Skeletal muscle satellite cell (primary cell): ENCODE results near the gene FAM3D. TPM values are rescaled to one million over a fixed set of nuclear protein-coding genes. Genes with fewer than 3 reads are reported as not detected.
"Not testable (repeated sequence)": the region's sequence is repeated elsewhere in the genome, so short reads cannot be mapped to it uniquely, and the experiment has no call there.

Experiments used
- H3K27me3 ChIP-seq: 2 replicates; pipeline ENCODE4 v1.7.0; 2013; ENCODE audit warnings: low read length; ENCODE audit not compliant: control insufficient read depth, insufficient read depth
- H3K36me3 ChIP-seq: 2 replicates; pipeline ENCODE4 v1.7.0; 2013; ENCODE audit warnings: mild to moderate bottlenecking, control low read depth, low read length; ENCODE audit not compliant: insufficient read depth
- H3K4me1 ChIP-seq: 2 replicates; pipeline ENCODE4 v1.7.0; 2013; ENCODE audit warnings: low read length; ENCODE audit not compliant: control insufficient read depth, insufficient read depth
- H3K4me2 ChIP-seq: 2 replicates; pipeline ENCODE4 v1.7.0; 2013; ENCODE audit warnings: mild to moderate bottlenecking, low read length
- H3K4me3 ChIP-seq: 2 replicates; pipeline ENCODE4 v1.7.0; 2013; ENCODE audit warnings: low read length
- H3K9ac ChIP-seq: 2 replicates; pipeline ENCODE4 v1.7.0; 2013; ENCODE audit warnings: mild to moderate bottlenecking, low read depth, low read length, moderate library complexity
- H3K9me3 ChIP-seq: replicated peaks from 2 replicates; pipeline ENCODE4 v1.7.0; 2013; ENCODE audit warnings: mild to moderate bottlenecking, control low read depth, low read length
- total RNA-seq: library from RNA; depleted of rRNA; stranded (reverse); fragments of >200 nt; gene quantifications from 2 replicates; pipeline ENCODE4 v1.2.3, GENCODE V29; 2012; rRNA removed

The FAM3D gene, protein sequence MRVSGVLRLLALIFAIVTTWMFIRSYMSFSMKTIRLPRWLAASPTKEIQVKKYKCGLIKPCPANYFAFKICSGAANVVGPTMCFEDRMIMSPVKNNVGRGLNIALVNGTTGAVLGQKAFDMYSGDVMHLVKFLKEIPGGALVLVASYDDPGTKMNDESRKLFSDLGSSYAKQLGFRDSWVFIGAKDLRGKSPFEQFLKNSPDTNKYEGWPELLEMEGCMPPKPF
- total RNA-seq = not detected in 2 replicates

DNA sequence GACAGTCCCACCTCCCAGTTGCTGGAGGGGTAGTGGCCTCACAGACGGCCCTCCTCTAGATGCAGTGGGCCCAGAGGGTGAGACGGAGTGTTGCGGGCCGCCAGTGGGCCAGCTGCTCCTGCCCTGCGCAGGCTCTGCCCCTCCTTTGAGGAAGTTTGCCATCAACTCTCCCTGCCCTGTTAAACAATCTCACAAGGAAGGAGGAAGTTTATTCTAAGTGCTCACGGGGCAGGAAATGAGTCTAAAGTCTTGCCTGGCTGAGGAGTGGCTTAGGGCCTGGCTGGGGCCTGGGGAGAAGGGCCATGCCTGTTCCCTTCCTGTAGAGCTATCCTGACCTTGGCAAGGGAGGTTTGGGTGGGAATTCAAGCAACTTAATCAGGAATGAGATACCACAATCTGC, at the start of gene FAM3D:
Gene FAM3D, minus strand, starts transcription at position 92 of the 400 bp plus-strand sequence. CDS start 11,211 bp downstream, outside the sequence.
- no peaks in the 10 kb centered on the region for H3K4me1 ChIP-seq
- no peak within 1 kb of the TSS for H3K4me2 ChIP-seq
- no peak within 1 kb of the TSS for H3K4me3 ChIP-seq
- no peaks in the 10 kb centered on the region for H3K36me3 ChIP-seq
- H3K9ac ChIP-seq = no peak within 1 kb of the TSS
- H3K9me3 ChIP-seq = no peaks in the 10 kb centered on the region
- peaks cover 4% of the 10 kb centered on the region for H3K27me3 ChIP-seq

DNA sequence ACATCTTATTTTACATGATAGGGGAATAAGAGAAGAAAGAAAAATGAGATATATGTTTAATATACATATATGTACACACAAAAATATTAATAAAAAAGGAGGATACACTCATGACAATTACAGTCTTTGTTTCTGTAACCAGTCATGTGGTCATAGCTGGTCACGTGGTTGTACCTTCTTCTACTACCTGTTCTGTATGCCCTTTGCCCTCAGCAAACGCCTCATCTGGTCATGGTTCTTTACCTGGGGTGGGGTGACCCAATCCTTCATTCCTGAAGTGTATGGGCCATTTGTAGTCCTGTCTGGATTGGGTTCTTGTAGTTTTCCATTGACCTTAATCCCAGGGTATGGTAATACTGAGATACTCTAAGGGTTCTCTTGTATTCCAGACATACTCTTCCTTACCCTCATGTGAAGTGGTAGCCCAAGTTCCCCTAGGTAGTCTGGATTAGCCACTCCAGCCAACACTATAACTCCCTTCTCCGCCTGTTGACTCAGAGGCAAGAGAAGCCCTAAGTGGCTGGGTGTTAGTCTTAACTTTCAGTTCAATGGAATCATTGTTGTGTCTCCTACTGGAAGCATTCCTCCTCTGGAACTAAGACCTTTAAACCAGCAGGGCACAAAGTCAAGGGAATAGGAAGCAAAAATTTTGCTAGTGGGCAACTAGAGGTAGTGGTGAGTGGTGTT, 47.3 kb upstream of the FAM3D start:
- H3K9me3 ChIP-seq = no peaks in the 10 kb centered on the region
- no peak overlapping the region for H3K4me3 ChIP-seq
- no peaks in the 10 kb centered on the region for H3K36me3 ChIP-seq
- peaks cover 4% of the 10 kb centered on the region for H3K27me3 ChIP-seq
- H3K4me2 ChIP-seq = no peak overlapping the region
- no peak overlapping the region for H3K9ac ChIP-seq
- H3K4me1 ChIP-seq = no peaks in the 10 kb centered on the region

DNA sequence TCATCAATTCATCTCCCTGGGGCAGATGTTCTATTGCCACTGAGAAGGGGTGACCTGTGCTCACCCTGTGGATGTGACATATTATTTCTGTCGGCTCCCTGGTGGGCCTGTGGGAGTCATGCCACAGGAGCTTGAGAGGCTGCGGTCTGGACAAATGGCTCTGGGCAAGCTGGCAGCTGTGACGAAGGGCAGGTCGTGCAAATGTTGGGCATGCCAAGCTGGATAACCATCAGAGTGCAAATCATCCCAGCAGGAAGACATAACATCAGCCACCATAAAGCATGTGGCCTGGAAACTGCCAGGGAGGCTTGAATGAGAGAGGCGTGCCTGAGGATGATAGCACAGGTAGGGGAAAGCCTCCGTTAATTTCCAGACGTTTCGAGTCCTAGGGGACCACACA, 45.3 kb upstream of the FAM3D start:
- H3K9me3 ChIP-seq = no peaks in the 10 kb centered on the region
- peaks cover 4% of the 10 kb centered on the region for H3K27me3 ChIP-seq
- H3K4me2 ChIP-seq = no peak overlapping the region
- no peak overlapping the region for H3K9ac ChIP-seq
- no peak overlapping the region for H3K4me3 ChIP-seq
- no peaks in the 10 kb centered on the region for H3K36me3 ChIP-seq
- no peaks in the 10 kb centered on the region for H3K4me1 ChIP-seq

DNA sequence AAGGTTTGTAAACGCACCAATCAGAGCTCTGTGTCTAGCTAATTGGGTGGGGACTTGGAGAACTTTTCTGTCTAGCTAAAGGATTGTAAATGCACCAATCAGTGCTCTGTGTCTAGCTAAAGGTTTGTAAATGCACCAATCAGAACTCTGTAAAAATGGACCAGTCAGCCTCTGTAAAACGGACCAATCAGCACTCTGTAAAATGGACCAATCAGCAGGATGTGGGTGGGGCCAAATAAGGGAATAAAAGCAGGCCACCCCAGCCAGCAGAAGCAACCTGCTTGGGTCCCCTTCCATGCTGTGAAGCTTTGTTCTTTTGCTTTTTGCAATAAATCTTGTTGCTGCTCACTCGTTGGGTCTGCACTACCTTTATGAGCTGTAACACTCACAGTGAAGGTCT, 42.4 kb upstream of the FAM3D start:
- H3K36me3 ChIP-seq, H3K4me2 ChIP-seq, H3K4me3 ChIP-seq, H3K9me3 ChIP-seq, H3K27me3 ChIP-seq, H3K4me1 ChIP-seq, H3K9ac ChIP-seq: not testable (repeated sequence)

DNA sequence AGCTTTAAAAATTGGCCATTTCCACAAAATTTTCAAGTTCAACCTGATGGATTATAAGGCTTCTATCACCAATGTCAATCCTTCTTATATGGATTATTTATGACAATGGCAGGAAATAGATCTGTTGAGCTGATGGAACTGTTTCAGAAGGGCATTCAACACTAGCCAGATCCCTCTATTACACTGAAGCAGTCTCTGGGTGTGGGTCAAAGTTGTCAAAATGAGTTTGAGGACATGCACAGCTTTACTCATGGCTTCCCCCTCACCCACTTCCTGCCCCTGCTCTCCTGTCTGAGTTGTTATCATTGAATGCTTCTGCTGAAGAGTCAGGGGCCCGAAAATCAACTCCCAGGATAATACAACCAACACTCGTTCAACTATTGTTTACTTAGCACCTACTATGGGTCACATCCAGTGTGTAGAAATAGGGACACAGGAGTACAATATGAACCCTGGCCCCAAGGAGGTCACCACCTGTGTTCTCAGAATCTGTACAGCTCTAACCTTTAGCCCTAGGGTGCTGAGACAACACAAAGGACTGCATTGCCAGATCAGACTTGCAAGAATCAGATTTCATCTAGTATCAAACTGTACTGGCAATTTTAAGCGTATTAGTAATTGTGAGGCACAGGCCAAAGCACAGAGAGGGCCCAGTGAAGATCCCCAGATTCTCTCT, 41.7 kb upstream of the FAM3D start:
- Histone ChIP-seq H3K36me3 (no peaks in the 10 kb centered on the region), H3K9ac (no peak overlapping the region), H3K27me3 (no peaks in the 10 kb centered on the region), H3K9me3 (no peaks in the 10 kb centered on the region), H3K4me3 (no peak overlapping the region), H3K4me1 (no peaks in the 10 kb centered on the region), H3K4me2 (no peak overlapping the region)

DNA sequence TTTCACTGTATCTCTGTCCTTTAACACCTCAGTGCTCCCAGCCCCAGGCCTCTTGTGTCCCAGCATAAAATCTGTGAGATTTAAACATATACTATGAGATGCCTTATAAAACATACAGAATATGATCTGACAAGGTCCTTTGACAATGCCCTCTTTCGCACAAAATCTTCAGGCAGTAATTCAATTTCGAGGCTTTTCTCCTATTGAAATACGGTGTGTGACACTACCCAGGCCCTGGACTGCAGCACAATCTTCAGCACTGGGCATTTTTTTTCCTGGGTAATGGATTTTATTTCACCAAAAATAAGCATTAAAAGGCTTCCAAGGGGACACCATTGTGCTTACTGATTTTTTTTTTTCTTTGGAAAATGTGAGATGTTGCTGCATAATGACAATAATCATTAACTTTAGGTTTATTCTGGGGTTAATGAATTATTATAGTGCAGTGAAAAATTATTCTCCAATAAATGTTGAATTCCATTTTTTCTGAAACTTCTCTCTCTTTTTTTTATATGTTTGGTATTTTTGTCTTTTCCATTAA, 40.9 kb upstream of the FAM3D start:
- Histone ChIP-seq H3K4me3 (no peak overlapping the region), H3K4me1 (no peaks in the 10 kb centered on the region), H3K4me2 (no peak overlapping the region), H3K36me3 (no peaks in the 10 kb centered on the region), H3K27me3 (no peaks in the 10 kb centered on the region), H3K9ac (no peak overlapping the region), H3K9me3 (no peaks in the 10 kb centered on the region)

DNA sequence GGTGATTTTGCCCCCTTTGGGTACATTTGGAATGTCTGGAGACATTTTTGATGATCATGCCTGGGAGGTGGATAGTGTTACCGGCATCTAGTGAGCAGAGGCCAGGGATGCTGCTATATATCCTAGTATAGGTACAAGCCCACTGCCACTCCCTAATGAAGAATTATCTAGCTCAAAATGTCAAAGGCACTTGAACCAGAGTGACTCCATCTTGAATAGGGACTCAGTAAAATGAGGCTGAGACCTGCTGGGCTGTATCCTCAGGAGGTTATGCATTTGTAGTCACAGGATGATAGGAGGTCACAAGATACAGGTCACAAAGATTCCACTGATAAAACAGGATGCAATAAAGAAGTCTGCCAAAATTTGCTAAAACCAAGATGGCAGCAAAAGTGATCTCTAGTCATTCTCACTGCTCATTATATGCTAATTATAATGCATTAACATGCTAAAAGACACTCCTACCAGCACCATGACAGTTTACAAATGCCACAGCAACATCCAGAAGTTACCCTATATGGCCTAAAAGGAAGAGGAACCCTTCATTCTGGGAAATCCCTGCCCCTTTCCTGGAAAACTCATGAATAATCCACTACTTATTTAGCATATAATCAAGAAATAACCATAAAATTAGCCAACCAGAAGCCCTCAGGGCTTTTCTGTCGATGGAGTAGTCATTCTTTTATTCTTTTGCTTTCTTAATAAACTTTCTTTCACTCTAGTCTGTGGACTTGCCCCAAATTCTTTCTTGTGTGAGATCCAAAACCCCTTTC, 40.0 kb upstream of the FAM3D start:
- Histone ChIP-seq H3K4me2 (no peak overlapping the region), H3K9me3 (no peaks in the 10 kb centered on the region), H3K27me3 (peaks cover 3% of the 10 kb centered on the region), H3K36me3 (no peaks in the 10 kb centered on the region), H3K9ac (no peak overlapping the region), H3K4me1 (no peaks in the 10 kb centered on the region), H3K4me3 (no peak overlapping the region)

DNA sequence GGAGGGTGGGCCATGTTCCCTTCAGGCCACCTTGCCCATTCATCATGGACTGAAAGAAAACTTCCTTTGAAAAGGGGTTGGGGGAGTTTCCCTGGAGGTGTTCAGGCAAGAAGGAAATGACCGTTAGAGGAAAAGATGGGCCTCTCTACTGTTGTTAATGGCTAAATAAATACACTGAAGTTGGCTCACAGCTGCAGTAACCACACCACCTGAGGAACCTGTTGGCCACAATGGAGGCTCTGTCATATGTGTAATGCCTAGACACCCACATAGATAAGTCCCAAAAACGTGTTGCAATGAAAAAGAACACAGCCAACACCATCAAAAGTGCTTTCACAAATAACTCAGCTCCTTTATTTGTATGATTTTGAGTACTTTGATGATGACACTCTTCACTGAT, 38.2 kb upstream of the FAM3D start:
- Histone ChIP-seq H3K36me3 (no peaks in the 10 kb centered on the region), H3K4me3 (no peak overlapping the region), H3K27me3 (peaks cover 3% of the 10 kb centered on the region), H3K9ac (no peak overlapping the region), H3K4me1 (no peaks in the 10 kb centered on the region), H3K4me2 (no peak overlapping the region), H3K9me3 (no peaks in the 10 kb centered on the region)

DNA sequence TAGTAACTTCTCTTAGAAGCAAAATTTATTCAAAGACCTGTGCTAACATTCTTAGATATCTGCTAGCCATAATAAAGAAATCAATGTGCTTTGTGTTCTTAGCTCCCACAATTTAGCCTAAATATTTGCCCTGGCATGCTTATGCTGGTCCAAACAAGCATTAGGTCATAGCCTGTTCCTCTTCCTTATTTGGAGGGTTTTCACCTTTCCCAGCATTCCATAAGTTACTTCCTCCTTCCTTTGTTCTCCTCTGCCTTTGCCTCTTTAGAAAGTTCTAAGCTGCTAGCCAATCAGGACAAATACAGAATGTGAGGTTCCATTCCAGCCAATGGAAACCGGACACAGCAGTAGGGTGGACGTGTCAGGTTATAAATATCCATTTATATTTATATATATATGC, 37.7 kb upstream of the FAM3D start:
- not testable (repeated sequence) for H3K9ac ChIP-seq, H3K4me1 ChIP-seq, H3K9me3 ChIP-seq, H3K4me2 ChIP-seq, H3K36me3 ChIP-seq, H3K27me3 ChIP-seq, H3K4me3 ChIP-seq

DNA sequence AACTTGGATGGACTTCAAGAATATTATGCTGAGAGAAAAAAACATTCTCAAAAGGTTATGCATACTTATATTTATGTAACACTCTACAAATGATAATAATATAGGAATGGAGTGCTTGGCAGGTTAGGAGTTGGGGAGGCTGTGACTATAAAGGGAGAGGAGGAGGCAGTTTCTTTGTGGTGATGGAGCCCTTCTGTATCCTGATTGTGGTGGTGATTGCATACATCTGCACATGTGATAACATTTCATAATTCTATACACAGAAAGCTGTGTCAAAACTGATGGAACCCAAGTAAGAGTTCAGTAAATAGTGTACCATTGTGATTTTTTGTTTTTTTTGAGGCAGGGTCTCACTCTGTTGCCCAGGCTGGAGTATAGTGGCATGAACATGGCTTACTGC, 31.7 kb upstream of the FAM3D start:
- Histone ChIP-seq H3K36me3 (no peaks in the 10 kb centered on the region), H3K4me2 (no peak overlapping the region), H3K9me3 (no peaks in the 10 kb centered on the region), H3K4me3 (no peak overlapping the region), H3K4me1 (no peaks in the 10 kb centered on the region), H3K9ac (no peak overlapping the region), H3K27me3 (peaks cover 3% of the 10 kb centered on the region)

DNA sequence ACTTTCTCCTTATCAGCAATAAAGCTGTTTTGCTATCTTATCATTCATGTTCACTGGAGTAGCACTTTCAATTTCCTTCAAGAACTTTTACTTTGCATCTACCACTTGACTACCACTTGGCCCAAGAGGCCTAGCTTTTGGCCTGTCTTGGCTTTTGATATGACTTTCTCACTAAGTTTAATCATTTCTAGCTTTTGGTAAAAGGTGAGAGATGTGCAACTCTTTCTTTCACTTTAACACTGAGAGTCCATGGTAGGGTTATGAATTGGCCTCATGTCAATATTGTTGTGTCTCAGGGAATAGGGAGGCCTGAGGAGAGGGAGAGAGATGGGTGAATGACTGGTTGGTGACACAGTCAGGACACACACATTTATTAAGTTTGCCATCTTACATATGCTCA, 31.0 kb upstream of the FAM3D start:
- no peak overlapping the region for H3K9ac ChIP-seq
- no peaks in the 10 kb centered on the region for H3K36me3 ChIP-seq
- H3K4me1 ChIP-seq = no peaks in the 10 kb centered on the region
- no peak overlapping the region for H3K4me3 ChIP-seq
- H3K4me2 ChIP-seq = no peak overlapping the region
- H3K27me3 ChIP-seq = peaks cover 3% of the 10 kb centered on the region
- H3K9me3 ChIP-seq = no peaks in the 10 kb centered on the region
